T-cell (primary cell): ENCODE data around the gene MYDGF. TPM values are rescaled to one million over a fixed set of nuclear protein-coding genes. Genes with fewer than 3 reads are reported as not detected.

Source experiments
- ATAC-seq, 4 experiments: fragments of 200-7000 bp in 3 of 4; fragments of 150-1000 bp in 1 of 4; cut with Tn5 transposase; replicated peaks in 1 of 4; 1 replicate in 3 of 4; 2 replicates in 1 of 4; pipeline ENCODE4 v1.10.0; 2021; ENCODE audit warnings: moderate library complexity in 3 of 4, mild to moderate bottlenecking in 2 of 4, moderate number of reproducible peaks in 1 of 4
- CTCF ChIA-PET, 2 donors: fragments of 300-600 bp; sonication (Branson Sonifier 250); formaldehyde crosslinking; loops; one replicate each; lab custom pipeline; 2022; ENCODE audit warnings: antibody characterized with exemption in 2 of 2; lab: Charles Lee
- POLR2A ChIA-PET, 2 donors: fragments of 300-600 bp; sonication (Branson Sonifier 250); formaldehyde crosslinking; loops; one replicate each; lab custom pipeline; 2022; ENCODE audit warnings: antibody characterized with exemption in 2 of 2; lab: Charles Lee
- DNase-seq, 35 experiments: peaks; one replicate each; pipeline versions ENCODE4 v3.0.0 to v3.0.0-alpha.2; 2013 to 2023
- H3K27ac ChIP-seq: one replicate; pipeline ENCODE4 v1.5.1; 2013; ENCODE audit warnings: low read length
- H3K27me3 ChIP-seq, 2 experiments: replicated peaks in 1 of 2; 1 replicate in 1 of 2; 2 replicates in 1 of 2; pipeline versions ENCODE4 v1.6.1 to v1.7.0; 2013; ENCODE audit warnings: low read length in 1 of 2, mixed read lengths in 1 of 2; ENCODE audit not compliant: control insufficient read depth in 2 of 2, insufficient read depth in 2 of 2; ENCODE audit errors: extremely low read depth in 1 of 2
- H3K36me3 ChIP-seq, 2 donors: 1 replicate in 1 of 2; 2 replicates in 1 of 2; pipeline versions ENCODE4 v1.6.1 to v1.7.0; 2013; ENCODE audit warnings: low read length in 1 of 2; ENCODE audit not compliant: control insufficient read depth in 2 of 2, insufficient read depth in 1 of 2; ENCODE audit errors: extremely low read depth in 1 of 2
- H3K4me1 ChIP-seq, 2 experiments: 1 replicate in 1 of 2; 2 replicates in 1 of 2; pipeline versions ENCODE4 v1.6.1 to v1.7.0; 2013; ENCODE audit warnings: low read length in 2 of 2, mixed read lengths in 1 of 2; ENCODE audit not compliant: insufficient read depth in 2 of 2, control insufficient read depth in 1 of 2; ENCODE audit errors: extremely low read depth in 1 of 2
- H3K4me3 ChIP-seq, 2 donors: 1 replicate in 1 of 2; 2 replicates in 1 of 2; pipeline versions ENCODE4 v1.5.1 to v1.7.0; 2013; ENCODE audit warnings: mild to moderate bottlenecking in 2 of 2, low read length in 1 of 2, moderate library complexity in 1 of 2; ENCODE audit not compliant: control insufficient read depth in 1 of 2; ENCODE audit errors: extremely low read depth in 1 of 2
- H3K9me3 ChIP-seq: 2 replicates; pipeline ENCODE4 v1.7.0; 2013
- H3K27ac Mint-ChIP-seq, 2 donors: one replicate each; pipeline ENCODE4 v1.8.0; 2020 to 2021; ENCODE audit warnings: mild to moderate bottlenecking in 2 of 2, mixed read lengths in 2 of 2
- H3K27me3 Mint-ChIP-seq, 2 donors: one replicate each; pipeline ENCODE4 v1.8.0; 2021 to 2022; ENCODE audit warnings: mixed read lengths in 2 of 2
- H3K36me3 Mint-ChIP-seq: one replicate; pipeline ENCODE4 v1.8.0; 2021; ENCODE audit warnings: mixed read lengths
- H3K4me1 Mint-ChIP-seq, 3 donors: one replicate each; pipeline ENCODE4 v1.8.0; 2020 to 2022; ENCODE audit warnings: mixed read lengths in 3 of 3, mild to moderate bottlenecking in 1 of 3
- H3K4me3 Mint-ChIP-seq, 3 donors: one replicate each; pipeline ENCODE4 v1.8.0; 2020 to 2022; ENCODE audit warnings: mild to moderate bottlenecking in 3 of 3, mixed read lengths in 3 of 3, moderate library complexity in 3 of 3
- H3K9me3 Mint-ChIP-seq, 3 donors: one replicate each; pipeline ENCODE4 v1.8.0; 2020 to 2022; ENCODE audit warnings: mixed read lengths in 3 of 3
- WGBS: methylation state at CpG from one replicate; pipeline ENCODE4 v1.1.5; 2013; ENCODE audit warnings: missing lambda C conversion rate; ENCODE audit not compliant: insufficient coverage; 5-methylcytosine and 5-hydroxymethylcytosine counted together
- total RNA-seq, 35 experiments: library from RNA in 6 of 35; stranded (reverse) in 6 of 35; fragments of 120-200 nt in 1 of 35; gene quantifications; one replicate each; pipeline versions ENCODE4 v1.2.1 to v1.2.4 and lab custom pipeline; 2013 to 2026

MYDGF gene
- total RNA-seq, 5 donors from 2014 or later (not counting 1 experiment from before 2014, with no cell fraction given) = 27.5 to 46.4 (median 38.3) TPM

GRCh38 chr19:4709440-4710280 lies 39.5 kb upstream of the MYDGF start:
- peaks cover 19 to 56% of the 10 kb centered on the region in 2 donors for H3K36me3 ChIP-seq
- peaks cover 27% of the 10 kb centered on the region for H3K36me3 Mint-ChIP-seq
- 80% methylated on average over 16 of the region's 20 CpGs for WGBS
- H3K9me3 ChIP-seq = no peaks in the 10 kb centered on the region
- POLR2A ChIA-PET = no interaction called here
- peak overlapping the region in 1 of 3 donors; percentile 10 for H3K4me3 Mint-ChIP-seq
- no peaks in the 10 kb centered on the region for H3K27me3 ChIP-seq
- H3K4me3 ChIP-seq = no peak overlapping the region
- peak overlapping the region; percentile 68 to 69 for H3K27ac Mint-ChIP-seq
- H3K27me3 Mint-ChIP-seq = no peaks in the 10 kb centered on the region
- ATAC-seq (peak in 1 of 4 experiments; percentile 19), DNase-seq (peak in 1 of 35 experiments; percentile 38)
- no peaks in the 10 kb centered on the region for H3K9me3 Mint-ChIP-seq
- H3K4me1 ChIP-seq = peaks cover 0 to 16% of the 10 kb centered on the region in 2 experiments
- peaks cover 0 to 8% (median 8%) of the 10 kb centered on the region in 3 donors for H3K4me1 Mint-ChIP-seq
- H3K27ac ChIP-seq = peak overlapping the region; percentile 31
- CTCF ChIA-PET = interaction anchor here in 1 of 2 donors (0.6 kb wide), 1 partner anchor 64 kb away, joined by 3 read pairs; no protein-coding TSS in a partner anchor

- peaks cover 0 to 16% of the 10 kb centered on the region in 2 experiments for H3K4me1 ChIP-seq
- H3K27me3 ChIP-seq = no peaks in the 10 kb centered on the region
- Mint-ChIP-seq H3K9me3 (no peaks in the 10 kb centered on the region), H3K36me3 (peaks cover 23% of the 10 kb centered on the region), H3K4me3 (no peak overlapping the region), H3K27ac (no peak overlapping the region), H3K27me3 (no peaks in the 10 kb centered on the region), H3K4me1 (peaks cover 0 to 8% (median 8%) of the 10 kb centered on the region in 3 donors)
- ChIA-PET CTCF (no interaction called here), POLR2A (no interaction called here)
- no peak for ATAC-seq
- no peaks in the 10 kb centered on the region for H3K9me3 ChIP-seq
- no peak for DNase-seq
- 99% methylated on average over 7 of the region's 10 CpGs for WGBS
- H3K36me3 ChIP-seq = peaks cover 20 to 55% of the 10 kb centered on the region in 2 donors
- no peak overlapping the region for H3K27ac ChIP-seq
- no peak overlapping the region for H3K4me3 ChIP-seq
Observed at GRCh38 chr19:4707956-4708650, 38.0 kb upstream of the MYDGF start.

DNA sequence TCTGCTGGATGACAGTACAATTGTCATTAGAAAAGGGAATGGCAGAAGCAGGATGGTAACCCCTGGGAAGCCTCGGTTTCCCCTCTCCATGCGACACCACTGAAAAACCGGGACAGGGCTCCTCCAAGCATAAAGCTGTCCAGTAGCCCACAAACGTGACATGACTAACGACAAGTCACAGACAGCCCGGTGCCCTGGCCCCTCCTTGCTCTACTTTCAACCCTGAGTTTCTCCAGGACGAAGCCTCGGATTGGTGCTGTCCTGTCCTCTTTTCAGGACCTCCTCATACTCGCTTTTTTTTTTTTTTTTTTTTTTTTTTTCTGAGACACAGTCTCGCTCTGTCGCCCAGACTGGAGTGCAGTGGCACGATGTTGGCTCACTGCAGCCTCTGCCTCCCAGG lies 37.2 kb upstream of the MYDGF start:
- no peaks in the 10 kb centered on the region for H3K9me3 ChIP-seq
- Mint-ChIP-seq H3K4me3 (no peak overlapping the region), H3K27ac (no peak overlapping the region), H3K4me1 (peaks cover 0 to 8% (median 8%) of the 10 kb centered on the region in 3 donors), H3K9me3 (no peaks in the 10 kb centered on the region), H3K36me3 (peaks cover 25% of the 10 kb centered on the region), H3K27me3 (no peaks in the 10 kb centered on the region)
- H3K4me3 ChIP-seq = no peak overlapping the region
- no peak overlapping the region for H3K27ac ChIP-seq
- H3K27me3 ChIP-seq = no peaks in the 10 kb centered on the region
- 92% methylated on average over 6 of the region's 12 CpGs for WGBS
- ChIA-PET CTCF (no interaction called here), POLR2A (no interaction called here)
- DNase-seq (no peak), ATAC-seq (no peak)
- peaks cover 0 to 16% of the 10 kb centered on the region in 2 experiments for H3K4me1 ChIP-seq
- peaks cover 28 to 55% of the 10 kb centered on the region in 2 donors for H3K36me3 ChIP-seq

- H3K9me3 Mint-ChIP-seq = no peaks in the 10 kb centered on the region
- no peak overlapping the region for H3K27ac Mint-ChIP-seq
- DNase-seq (no peak), ATAC-seq (no peak)
- H3K4me3 Mint-ChIP-seq = no peak overlapping the region
- no peaks in the 10 kb centered on the region for H3K9me3 ChIP-seq
- CTCF ChIA-PET = no interaction called here
- H3K4me1 Mint-ChIP-seq = peaks cover 0 to 8% (median 8%) of the 10 kb centered on the region in 3 donors
- POLR2A ChIA-PET = no interaction called here
- no peak overlapping the region for H3K27ac ChIP-seq
- H3K4me1 ChIP-seq = peaks cover 0 to 9% of the 10 kb centered on the region in 2 experiments
- H3K36me3 ChIP-seq = peaks cover 39 to 62% of the 10 kb centered on the region in 2 donors
- 95% methylated on average over 16 of the region's 19 CpGs for WGBS
- H3K4me3 ChIP-seq = no peak overlapping the region
- peaks cover 27% of the 10 kb centered on the region for H3K36me3 Mint-ChIP-seq
- H3K27me3 ChIP-seq = no peaks in the 10 kb centered on the region
- H3K27me3 Mint-ChIP-seq = no peaks in the 10 kb centered on the region
Observed at GRCh38 chr19:4705413-4706131, 35.4 kb upstream of the MYDGF start.

GRCh38 chr19:4704317-4704673 lies 34.2 kb upstream of the MYDGF start:
- Mint-ChIP-seq H3K36me3 (peaks cover 27% of the 10 kb centered on the region), H3K4me3 (no peak overlapping the region), H3K9me3 (no peaks in the 10 kb centered on the region), H3K27me3 (no peaks in the 10 kb centered on the region), H3K4me1 (peaks cover 0 to 6% (median 5%) of the 10 kb centered on the region in 3 donors), H3K27ac (no peak overlapping the region)
- ChIA-PET POLR2A (no interaction called here), CTCF (no interaction called here)
- DNase-seq (no peak), ATAC-seq (no peak)
- WGBS = 97% methylated on average over 7 of the region's 9 CpGs
- no peak overlapping the region for H3K27ac ChIP-seq
- H3K27me3 ChIP-seq = no peaks in the 10 kb centered on the region
- peaks cover 38 to 63% of the 10 kb centered on the region in 2 donors for H3K36me3 ChIP-seq
- no peaks in the 10 kb centered on the region for H3K9me3 ChIP-seq
- H3K4me3 ChIP-seq = no peak overlapping the region
- no peaks in the 10 kb centered on the region for H3K4me1 ChIP-seq

DNA sequence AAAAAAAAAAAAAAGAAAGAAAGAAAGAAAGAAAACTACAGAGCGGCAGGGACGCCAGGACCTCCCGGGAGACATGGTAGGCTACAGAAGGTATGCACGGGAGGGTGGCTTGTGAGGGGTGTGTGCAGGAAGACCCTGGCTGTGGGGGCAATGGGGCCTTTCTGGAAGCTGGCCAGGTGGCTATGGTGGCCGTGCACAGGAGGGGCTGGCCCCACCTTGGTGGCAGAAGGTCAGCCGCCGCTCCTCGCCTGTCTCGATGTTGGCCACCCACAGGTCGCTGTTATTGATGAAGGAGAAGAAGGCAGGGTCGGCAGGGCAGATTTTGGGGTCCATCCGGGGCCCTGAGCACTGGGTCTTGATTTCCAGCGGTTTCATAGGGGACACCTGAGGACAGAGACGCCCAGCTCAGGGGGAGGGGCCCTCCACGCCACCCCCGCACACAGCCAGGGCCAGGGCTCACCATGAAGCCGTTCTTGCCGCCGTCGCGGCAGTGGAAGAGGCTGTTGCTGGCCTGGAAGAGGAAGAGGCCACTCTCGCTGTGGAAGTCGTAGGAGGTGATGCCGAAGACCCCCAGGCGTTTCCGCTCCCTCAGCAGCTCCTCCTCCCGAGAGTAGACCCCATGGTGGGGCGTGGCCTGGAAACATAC lies 33.7 kb upstream of the MYDGF start:
- no peak overlapping the region for H3K27ac Mint-ChIP-seq
- Histone ChIP-seq H3K27ac (no peak overlapping the region), H3K27me3 (no peaks in the 10 kb centered on the region), H3K4me3 (no peak overlapping the region), H3K36me3 (peaks cover 38 to 65% of the 10 kb centered on the region in 2 donors), H3K4me1 (no peaks in the 10 kb centered on the region), H3K9me3 (no peaks in the 10 kb centered on the region)
- H3K9me3 Mint-ChIP-seq = no peaks in the 10 kb centered on the region
- DNase-seq (no peak), ATAC-seq (no peak)
- ChIA-PET CTCF (no interaction called here), POLR2A (no interaction called here)
- no peaks in the 10 kb centered on the region for H3K27me3 Mint-ChIP-seq
- WGBS = 98% methylated on average over 28 of the region's 28 CpGs
- no peak overlapping the region for H3K4me3 Mint-ChIP-seq
- H3K36me3 Mint-ChIP-seq = peaks cover 25% of the 10 kb centered on the region
- H3K4me1 Mint-ChIP-seq = peaks cover 0 to 4% (median 3%) of the 10 kb centered on the region in 3 donors
